ENCODE measurements around the gene AQP1.

The AQP1 gene

GRCh38 chr7:30950197-30950596 is 38.5 kb downstream of the AQP1 start:
- DNase-seq (ENCODE audit: low spot score) = no peak
- in situ Hi-C loops (cut with MboI; ENCODE audit: low sequenced_read_pairs, unreplicated experiment) = no loop called here
- TF ChIP-seq CTCF (IDR thresholded peaks at IDR 0.05; ENCODE audit: borderline replicate concordance, control extremely low read depth, extremely low read depth, insufficient read depth, missing control alignments) = no peak

- DNase-seq (ENCODE audit: low spot score) = no peak
- in situ Hi-C loops (cut with MboI; ENCODE audit: low sequenced_read_pairs, unreplicated experiment) = no loop called here
- TF ChIP-seq CTCF (IDR thresholded peaks at IDR 0.05; ENCODE audit: borderline replicate concordance, control extremely low read depth, extremely low read depth, insufficient read depth, missing control alignments) = no peak
These were observed 43.3 kb downstream of the AQP1 start for GRCh38 chr7:30954914-30955313.

GRCh38 chr7:30956704-30957103 is 45.1 kb downstream of the AQP1 start:
- in situ Hi-C loops (cut with MboI; ENCODE audit: low sequenced_read_pairs, unreplicated experiment) = no loop called here

GRCh38 chr7:30963842-30964241 is 52.2 kb downstream of the AQP1 start, which contains the start of gene GHRHR:
Gene GHRHR, plus strand, starts transcription at chr7:30963953. Its CDS starts 116 bp downstream, at chr7:30964069.
- in situ Hi-C loops (cut with MboI; ENCODE audit: low sequenced_read_pairs, unreplicated experiment) = no loop called here
- TF ChIP-seq CTCF (IDR thresholded peaks at IDR 0.05; ENCODE audit: borderline replicate concordance, control extremely low read depth, extremely low read depth, insufficient read depth, missing control alignments) = no peak
- DNase-seq (ENCODE audit: low spot score) = no peak

More at GRCh38 chr7:30956704-30957103, 45.1 kb downstream of the AQP1 start:
- DNase-seq (ENCODE audit: low spot score) = no peak
- no peak for TF ChIP-seq CTCF (IDR thresholded peaks at IDR 0.05; ENCODE audit: borderline replicate concordance, control extremely low read depth, extremely low read depth, insufficient read depth, missing control alignments)

GRCh38 chr7:30965372-30965771 is 53.7 kb downstream of the AQP1 start:
- TF ChIP-seq CTCF (IDR thresholded peaks at IDR 0.05; ENCODE audit: borderline replicate concordance, control extremely low read depth, extremely low read depth, insufficient read depth, missing control alignments) = no peak
- DNase-seq (ENCODE audit: low spot score) = no peak
- in situ Hi-C loops (cut with MboI; ENCODE audit: low sequenced_read_pairs, unreplicated experiment) = no loop called here

GRCh38 chr7:30965883-30966282 is 54.2 kb downstream of the AQP1 start:
- in situ Hi-C loops (cut with MboI; ENCODE audit: low sequenced_read_pairs, unreplicated experiment) = no loop called here

More at GRCh38 chr7:30965883-30966282, 54.2 kb downstream of the AQP1 start:
- no peak for DNase-seq (ENCODE audit: low spot score)
- no peak for TF ChIP-seq CTCF (IDR thresholded peaks at IDR 0.05; ENCODE audit: borderline replicate concordance, control extremely low read depth, extremely low read depth, insufficient read depth, missing control alignments)
